Osteoblast (primary cell): ENCODE data around the gene PARG. TPM values are rescaled to one million over a fixed set of nuclear protein-coding genes. Genes with fewer than 3 reads are reported as not detected.

ENCODE experiments used
- DNase-seq: peaks from one replicate; pipeline ENCODE4 v3.0.0; 2011; ENCODE audit warnings: low spot score, mixed read lengths; ENCODE audit not compliant: insufficient read length; ENCODE audit errors: missing footprints
- H2AFZ ChIP-seq: 2 replicates; pipeline ENCODE4 v1.6.0; 2011; ENCODE audit warnings: mild to moderate bottlenecking, low read length
- H3K27ac ChIP-seq: 2 replicates; pipeline ENCODE4 v1.5.1; 2011; ENCODE audit warnings: mild to moderate bottlenecking, low read depth, low read length, moderate library complexity
- H3K27me3 ChIP-seq: 2 replicates; pipeline ENCODE4 v1.6.0; 2012; ENCODE audit warnings: mild to moderate bottlenecking, control low read depth, inconsistent platforms, low read length, moderate library complexity; ENCODE audit not compliant: insufficient read depth
- H3K36me3 ChIP-seq: 2 replicates; pipeline ENCODE4 v1.5.1; 2011; ENCODE audit warnings: mild to moderate bottlenecking, low read length, control low read depth, moderate library complexity; ENCODE audit not compliant: insufficient read depth
- H3K4me1 ChIP-seq: 2 replicates; pipeline ENCODE4 v1.5.1; 2011; ENCODE audit warnings: mild to moderate bottlenecking, low read length, control low read depth, moderate library complexity; ENCODE audit not compliant: insufficient read depth
- H3K4me2 ChIP-seq: 2 replicates; pipeline ENCODE4 v1.6.0; 2011; ENCODE audit warnings: mild to moderate bottlenecking, low read length; ENCODE audit not compliant: insufficient read depth
- H3K4me3 ChIP-seq: fragments of 200-600 bp; sonication (generic); 3 replicates; pipeline ENCODE4 v1.5.1; 2012; ENCODE audit warnings: mild to moderate bottlenecking, low read length, inconsistent platforms; ENCODE audit not compliant: insufficient read depth
- H3K79me2 ChIP-seq: 2 replicates; pipeline ENCODE4 v1.6.0; 2012; ENCODE audit warnings: mild to moderate bottlenecking, low read length, control low read depth, inconsistent platforms; ENCODE audit not compliant: insufficient read depth
- H3K9me3 ChIP-seq: 2 replicates; pipeline ENCODE4 v1.5.1; 2011; ENCODE audit warnings: low read depth, low read length, control low read depth
- H4K20me1 ChIP-seq: 2 replicates; pipeline ENCODE4 v1.6.0; 2012; ENCODE audit warnings: mild to moderate bottlenecking, low read length, control low read depth; ENCODE audit not compliant: insufficient read depth
- total RNA-seq: library from RNA; depleted of rRNA; stranded (reverse); fragments of >200 nt; gene quantifications from 2 replicates; pipeline ENCODE4 v1.2.3, GENCODE V29; 2012
- TF ChIP-seq, protein P1 (sequence below): IDR thresholded peaks from 2 replicates; pipeline ENCODE4 v1.5.1; 2011; ENCODE audit warnings: mild to moderate bottlenecking, low read depth, low read length, moderate library complexity; ENCODE audit errors: extremely low read depth

Gene PARG
- total RNA-seq, 1 donor = 33.7 TPM

DNA sequence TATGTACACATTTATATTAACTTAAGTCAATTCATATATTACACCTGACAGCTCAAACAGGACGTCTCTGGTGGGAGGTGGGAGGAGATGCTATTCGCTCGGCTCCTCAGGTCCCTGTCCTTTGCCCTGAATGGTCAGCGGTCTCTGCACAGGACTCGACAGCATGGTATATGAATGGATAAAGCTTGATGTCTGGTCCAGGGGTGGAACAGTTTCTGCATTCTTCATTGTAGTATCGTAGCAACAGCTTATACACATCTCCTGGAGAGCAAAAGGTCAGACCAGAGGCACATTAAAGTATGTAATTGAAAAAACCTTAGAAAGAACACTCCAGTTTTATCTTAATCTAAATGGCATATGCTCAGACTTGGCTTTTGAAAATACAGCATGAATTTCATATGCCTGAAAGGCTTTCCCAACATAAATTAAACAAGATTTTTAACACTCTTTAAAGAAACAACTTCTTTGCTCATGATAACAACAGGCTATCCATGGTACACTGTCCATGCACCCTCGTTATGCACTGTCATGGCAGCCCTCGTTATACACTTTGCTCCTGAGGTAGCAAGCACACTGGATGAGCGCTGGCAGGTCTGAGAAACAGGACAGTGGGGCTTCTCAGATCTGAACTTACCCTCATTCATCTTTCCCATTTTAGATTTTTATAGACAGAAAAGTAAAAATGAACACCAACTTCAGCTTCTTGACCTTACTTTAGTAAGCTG lies 122.4 kb downstream of the PARG start:
- Histone ChIP-seq H3K27ac (no peak overlapping the region), H2AFZ (no peak overlapping the region), H3K9me3 (no peaks in the 10 kb centered on the region), H4K20me1 (no peaks in the 10 kb centered on the region), H3K4me3 (no peak overlapping the region), H3K4me1 (no peaks in the 10 kb centered on the region), H3K79me2 (no peaks in the 10 kb centered on the region), H3K27me3 (no peaks in the 10 kb centered on the region), H3K4me2 (no peak overlapping the region), H3K36me3 (peaks cover 11% of the 10 kb centered on the region)
- TF ChIP-seq, protein P1, sequence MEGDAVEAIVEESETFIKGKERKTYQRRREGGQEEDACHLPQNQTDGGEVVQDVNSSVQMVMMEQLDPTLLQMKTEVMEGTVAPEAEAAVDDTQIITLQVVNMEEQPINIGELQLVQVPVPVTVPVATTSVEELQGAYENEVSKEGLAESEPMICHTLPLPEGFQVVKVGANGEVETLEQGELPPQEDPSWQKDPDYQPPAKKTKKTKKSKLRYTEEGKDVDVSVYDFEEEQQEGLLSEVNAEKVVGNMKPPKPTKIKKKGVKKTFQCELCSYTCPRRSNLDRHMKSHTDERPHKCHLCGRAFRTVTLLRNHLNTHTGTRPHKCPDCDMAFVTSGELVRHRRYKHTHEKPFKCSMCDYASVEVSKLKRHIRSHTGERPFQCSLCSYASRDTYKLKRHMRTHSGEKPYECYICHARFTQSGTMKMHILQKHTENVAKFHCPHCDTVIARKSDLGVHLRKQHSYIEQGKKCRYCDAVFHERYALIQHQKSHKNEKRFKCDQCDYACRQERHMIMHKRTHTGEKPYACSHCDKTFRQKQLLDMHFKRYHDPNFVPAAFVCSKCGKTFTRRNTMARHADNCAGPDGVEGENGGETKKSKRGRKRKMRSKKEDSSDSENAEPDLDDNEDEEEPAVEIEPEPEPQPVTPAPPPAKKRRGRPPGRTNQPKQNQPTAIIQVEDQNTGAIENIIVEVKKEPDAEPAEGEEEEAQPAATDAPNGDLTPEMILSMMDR = no peak
- DNase-seq = peak; percentile 27

DNA sequence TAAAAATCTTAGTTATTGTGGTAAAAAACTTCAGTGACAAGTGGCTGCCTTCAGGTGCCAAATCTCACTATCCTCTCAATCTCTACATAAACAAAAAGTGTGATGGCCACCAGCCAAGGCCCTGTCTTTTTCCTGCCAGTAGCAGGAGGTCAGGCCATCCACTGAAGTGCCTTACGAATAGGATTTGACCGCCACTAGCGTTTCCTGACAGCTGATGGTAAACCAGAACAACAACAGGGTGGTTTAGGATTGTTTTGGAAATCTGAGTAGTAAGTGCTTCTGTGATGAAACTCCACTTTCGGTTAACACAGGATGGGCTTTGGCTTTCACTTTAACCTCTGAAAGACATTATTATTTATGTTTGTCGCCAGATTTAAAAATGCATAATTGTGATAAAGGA lies 124.0 kb downstream of the PARG start:
- Histone ChIP-seq H3K4me2 (no peak overlapping the region), H4K20me1 (no peaks in the 10 kb centered on the region), H2AFZ (no peak overlapping the region), H3K4me1 (no peaks in the 10 kb centered on the region), H3K36me3 (peaks cover 11% of the 10 kb centered on the region), H3K27me3 (no peaks in the 10 kb centered on the region), H3K9me3 (no peaks in the 10 kb centered on the region), H3K27ac (no peak overlapping the region), H3K4me3 (no peak overlapping the region), H3K79me2 (no peaks in the 10 kb centered on the region)
- TF ChIP-seq, protein P1 = no peak
- DNase-seq = no peak

DNA sequence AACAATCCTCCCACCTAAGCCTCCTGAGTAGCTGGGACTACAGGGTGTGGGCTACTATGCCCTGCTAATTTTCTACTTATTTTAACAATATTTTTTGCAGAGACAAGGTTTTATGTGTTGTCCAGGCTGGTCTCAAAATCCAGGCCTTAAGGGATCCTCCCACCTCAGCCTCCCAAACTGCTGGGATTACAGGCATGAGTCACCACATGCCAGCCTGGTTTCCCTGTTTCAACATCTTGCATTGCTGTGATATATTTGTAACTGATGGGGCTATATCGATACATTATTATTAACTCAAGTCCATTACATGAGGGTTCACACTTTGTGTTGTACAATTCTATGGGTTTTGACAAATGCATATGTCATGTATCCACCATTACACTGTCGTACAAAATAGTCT lies 137.8 kb downstream of the PARG start:
- Histone ChIP-seq H2AFZ (no peak overlapping the region), H3K27ac (no peak overlapping the region), H3K4me2 (no peak overlapping the region), H4K20me1 (no peaks in the 10 kb centered on the region), H3K27me3 (no peaks in the 10 kb centered on the region), H3K4me3 (no peak overlapping the region), H3K36me3 (no peaks in the 10 kb centered on the region), H3K4me1 (no peaks in the 10 kb centered on the region), H3K79me2 (no peaks in the 10 kb centered on the region), H3K9me3 (no peaks in the 10 kb centered on the region)
- no peak for DNase-seq
- TF ChIP-seq, protein P1 = no peak

DNA sequence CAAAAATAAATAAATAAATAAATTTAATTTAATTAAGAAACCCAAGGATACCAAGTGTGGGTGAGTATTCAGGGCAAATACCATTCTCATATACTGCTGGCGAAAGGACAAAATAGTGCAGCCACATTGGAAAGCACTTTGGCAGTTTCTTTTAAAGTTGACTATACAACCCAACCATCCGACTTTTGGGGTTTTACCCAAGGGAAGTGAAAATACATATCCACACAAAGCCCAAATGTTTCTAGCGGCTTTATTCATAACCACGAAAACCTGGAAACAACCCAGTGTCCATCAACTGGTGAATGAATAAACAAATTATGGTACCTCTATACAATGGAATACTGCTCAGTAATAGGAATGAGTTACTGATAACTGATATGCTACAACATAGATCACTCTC lies 143.6 kb downstream of the PARG start:
- Histone ChIP-seq H3K4me3 (no peak overlapping the region), H3K9me3 (no peaks in the 10 kb centered on the region), H3K27me3 (peaks cover 3% of the 10 kb centered on the region), H3K27ac (no peak overlapping the region), H2AFZ (no peak overlapping the region), H3K36me3 (no peaks in the 10 kb centered on the region), H3K79me2 (no peaks in the 10 kb centered on the region), H3K4me2 (no peak overlapping the region), H4K20me1 (no peaks in the 10 kb centered on the region), H3K4me1 (no peaks in the 10 kb centered on the region)
- TF ChIP-seq, protein P1 = no peak
- no peak for DNase-seq
